ENCODE data around the gene TMEM92. TPM values are rescaled to one million over a fixed set of nuclear protein-coding genes. Genes with fewer than 3 reads are reported as not detected.

TMEM92 gene
- total RNA-seq, 1 donor from 2014 or later, result 0.26 TPM

GRCh38 chr17:50318501-50319285 is 44.4 kb downstream of the TMEM92 start:
- FAIRE-seq, result no peak
- peak; percentile 76 for DNase-seq (ENCODE audit: low read depth)
- Histone ChIP-seq H3K36me3 (ENCODE audit: control insufficient read depth, insufficient read depth, low read length) (no peaks in the 10 kb centered on the region), H3K27me3 (ENCODE audit: control insufficient read depth, insufficient read depth, low read length) (no peaks in the 10 kb centered on the region), H3K4me3 (ENCODE audit: low read depth, low read length) (no peak overlapping the region)
- TF ChIP-seq CTCF (IDR thresholded peaks at IDR 0.05; ENCODE audit: insufficient read depth, low read length, severe bottlenecking), result no peak

GRCh38 chr17:50319306-50320004 is 45.2 kb downstream of the TMEM92 start:
- H3K36me3 ChIP-seq (ENCODE audit: control insufficient read depth, insufficient read depth, low read length), result no peaks in the 10 kb centered on the region
- no peaks in the 10 kb centered on the region for H3K27me3 ChIP-seq (ENCODE audit: control insufficient read depth, insufficient read depth, low read length)
- no peak for FAIRE-seq
- no peak overlapping the region for H3K4me3 ChIP-seq (ENCODE audit: low read depth, low read length)
- DNase-seq (ENCODE audit: low read depth), result no peak
- TF ChIP-seq CTCF (IDR thresholded peaks at IDR 0.05; ENCODE audit: insufficient read depth, low read length, severe bottlenecking), result no peak

- no peak for TF ChIP-seq CTCF (IDR thresholded peaks at IDR 0.05; ENCODE audit: insufficient read depth, low read length, severe bottlenecking)
- DNase-seq (ENCODE audit: low read depth) (no peak), FAIRE-seq (no peak)
- H3K36me3 ChIP-seq (ENCODE audit: control insufficient read depth, insufficient read depth, low read length), result no peaks in the 10 kb centered on the region
- H3K27me3 ChIP-seq (ENCODE audit: control insufficient read depth, insufficient read depth, low read length), result no peaks in the 10 kb centered on the region
- no peak overlapping the region for H3K4me3 ChIP-seq (ENCODE audit: low read depth, low read length)
Measured at GRCh38 chr17:50322271-50322670, 48.0 kb downstream of the TMEM92 start.

GRCh38 chr17:50323060-50323459 is 48.8 kb downstream of the TMEM92 start:
- no peak for FAIRE-seq
- Histone ChIP-seq H3K27me3 (ENCODE audit: control insufficient read depth, insufficient read depth, low read length) (no peaks in the 10 kb centered on the region), H3K4me3 (ENCODE audit: low read depth, low read length) (no peak overlapping the region), H3K36me3 (ENCODE audit: control insufficient read depth, insufficient read depth, low read length) (no peaks in the 10 kb centered on the region)
- DNase-seq (ENCODE audit: low read depth), result no peak
- no peak for TF ChIP-seq CTCF (IDR thresholded peaks at IDR 0.05; ENCODE audit: insufficient read depth, low read length, severe bottlenecking)

- no peaks in the 10 kb centered on the region for H3K36me3 ChIP-seq (ENCODE audit: control insufficient read depth, insufficient read depth, low read length)
- H3K4me3 ChIP-seq (ENCODE audit: low read depth, low read length), result no peak overlapping the region
- no peak for DNase-seq (ENCODE audit: low read depth)
- no peak for FAIRE-seq
- H3K27me3 ChIP-seq (ENCODE audit: control insufficient read depth, insufficient read depth, low read length), result no peaks in the 10 kb centered on the region
- no peak for TF ChIP-seq CTCF (IDR thresholded peaks at IDR 0.05; ENCODE audit: insufficient read depth, low read length, severe bottlenecking)
Measured at GRCh38 chr17:50325906-50326305, 51.6 kb downstream of the TMEM92 start.
